Endothelial cell of umbilical vein (primary cell): Measurements from ENCODE around the gene TAS2R41. TPM values are rescaled to one million over a fixed set of nuclear protein-coding genes. Genes with fewer than 3 reads are reported as not detected.

Experiments used
- BruUV-seq: library from RNA; stranded (reverse); fragments of 400-500 nt; replicated peaks from 2 replicates; lab custom pipeline; 2021; lab: Mats Ljungman, UMichigan
- CTCF ChIA-PET: fragments of 300-600, 350-600 bp; sonication (Branson Sonifier 250); formaldehyde crosslinking; loops from one replicate; lab custom pipeline; 2021; ENCODE audit warnings: antibody characterized with exemption, inconsistent platforms; lab: Charles Lee
- POLR2A ChIA-PET: fragments of 300-600, 350-600 bp; sonication (Branson Sonifier 250); formaldehyde crosslinking; loops from one replicate; lab custom pipeline; 2021; ENCODE audit warnings: antibody characterized with exemption, inconsistent platforms; lab: Charles Lee
- DNase-seq: peaks from one replicate; pipeline ENCODE4 v3.0.0-alpha.2; 2011; ENCODE audit warnings: low read depth, low spot score
- FAIRE-seq: peaks from 2 replicates; lab custom pipeline; 2011; peaks lifted over from hg19 to GRCh38; lab: Jason Lieb, UNC
- H2AFZ ChIP-seq: 2 replicates; pipeline ENCODE4 v1.6.0; 2012; ENCODE audit warnings: low read depth, low read length, control low read depth, inconsistent platforms
- H3K27ac ChIP-seq: 2 replicates; pipeline ENCODE4 v1.5.1; 2011; ENCODE audit warnings: low read depth, mild to moderate bottlenecking, control low read depth, low read length, moderate library complexity; ENCODE audit not compliant: insufficient read depth
- H3K27me3 ChIP-seq, 2 experiments: 2 replicates each; pipeline versions ENCODE4 v1.6.0 to v1.6.1; 2011; ENCODE audit warnings: low read length in 2 of 2, mixed read lengths in 1 of 2; ENCODE audit not compliant: control insufficient read depth in 2 of 2, insufficient read depth in 2 of 2
- H3K36me3 ChIP-seq, 2 experiments: 2 replicates in 1 of 2; 3 replicates in 1 of 2; pipeline ENCODE4 v1.5.1; 2011; ENCODE audit warnings: low read length in 2 of 2, mild to moderate bottlenecking in 1 of 2, moderate library complexity in 1 of 2; ENCODE audit not compliant: control insufficient read depth in 2 of 2, insufficient read depth in 2 of 2; ENCODE audit errors: extremely low read depth in 1 of 2
- H3K4me1 ChIP-seq: 3 replicates; pipeline ENCODE4 v1.5.1; 2011; ENCODE audit warnings: mild to moderate bottlenecking, low read length; ENCODE audit not compliant: control insufficient read depth, insufficient read depth; ENCODE audit errors: extremely low read depth
- H3K4me2 ChIP-seq: 2 replicates; pipeline ENCODE4 v1.6.1; 2011; ENCODE audit warnings: low read length, control low read depth, mixed read lengths; ENCODE audit not compliant: insufficient read depth
- H3K4me3 ChIP-seq, 3 experiments: fragments of 200-600 bp in 1 of 3; sonication (generic), shearing (Covaris generic) in 1 of 3; replicated peaks in 1 of 3; 2 replicates each; pipeline ENCODE4 v1.5.1; 2011 to 2016; ENCODE audit warnings: control low read depth in 3 of 3, low read length in 3 of 3, mild to moderate bottlenecking in 2 of 3, inconsistent platforms in 1 of 3, low read depth in 1 of 3, moderate library complexity in 1 of 3; ENCODE audit not compliant: insufficient read depth in 1 of 3
- H3K79me2 ChIP-seq: 2 replicates; pipeline ENCODE4 v1.6.0; 2012; ENCODE audit warnings: low read length, inconsistent platforms; ENCODE audit not compliant: control insufficient read depth, insufficient read depth
- H3K9ac ChIP-seq: replicated peaks from 2 replicates; pipeline ENCODE3; 2011; ENCODE audit warnings: low read length, control low read depth; ENCODE audit not compliant: insufficient read depth; ENCODE audit errors: extremely low read depth
- H3K9me1 ChIP-seq: replicated peaks from 3 replicates; pipeline ENCODE4 v1.6.0; 2011; ENCODE audit warnings: mild to moderate bottlenecking, low read length; ENCODE audit not compliant: control insufficient read depth, insufficient read depth; ENCODE audit errors: extremely low read depth
- H3K9me3 ChIP-seq: replicated peaks from 2 replicates; pipeline ENCODE4 v1.5.1; 2012; ENCODE audit warnings: low read length, inconsistent platforms; ENCODE audit not compliant: control insufficient read depth, insufficient read depth
- H4K20me1 ChIP-seq: replicated peaks from 2 replicates; pipeline ENCODE3; 2011; ENCODE audit warnings: mild to moderate bottlenecking, low read length; ENCODE audit not compliant: control insufficient read depth, insufficient read depth; ENCODE audit errors: extremely low read depth
- EZH2 ChIP-seq: IDR thresholded peaks from 2 replicates; pipeline ENCODE4 v1.6.1; 2012; ENCODE audit warnings: borderline replicate concordance, low read depth, mild to moderate bottlenecking, moderate library complexity, low read length, inconsistent platforms; ENCODE audit not compliant: severe bottlenecking
- FOS ChIP-seq: IDR thresholded peaks from 2 replicates; pipeline ENCODE4 v1.6.1; 2011; ENCODE audit warnings: mild to moderate bottlenecking, low read length, moderate library complexity, borderline replicate concordance; ENCODE audit not compliant: insufficient read depth
- GATA2 ChIP-seq: IDR thresholded peaks from 2 replicates; pipeline ENCODE4 v1.7.0; 2011; ENCODE audit warnings: low read depth, mild to moderate bottlenecking, moderate library complexity, mixed read lengths, low read length; ENCODE audit not compliant: insufficient read length, insufficient read depth
- JUN ChIP-seq: IDR thresholded peaks from 2 replicates; pipeline ENCODE4 v1.6.1; 2011; ENCODE audit warnings: borderline replicate concordance, low read depth; ENCODE audit not compliant: insufficient read length, insufficient read depth
- POLR2A ChIP-seq: IDR thresholded peaks from 2 replicates; pipeline ENCODE4 v1.6.1; 2012; ENCODE audit warnings: low read depth, mild to moderate bottlenecking, control low read depth, low read length
- POLR2AphosphoS5 ChIP-seq: IDR thresholded peaks from 2 replicates; pipeline ENCODE4 v1.6.1; 2012; ENCODE audit warnings: low read depth, mild to moderate bottlenecking, control low read depth, low read length, moderate library complexity; ENCODE audit not compliant: insufficient read depth
- dilution Hi-C: fragments of 300-500 bp; cut with MboI; formaldehyde crosslinking; loops from one replicate; pipeline ENCODE4 v1.15.0; 2019; ENCODE audit warnings: low sequenced_read_pairs; ENCODE audit not compliant: extremely low pct_ligation_motif_present
- intact Hi-C: fragments of 100-400 bp; cut with micrococcal nuclease; formaldehyde crosslinking; loops from one replicate; pipeline ENCODE4 v1.10.0; 2022
- polyA plus RNA-seq, 4 experiments: library from polyadenylated mRNA; depleted of rRNA in 3 of 4; stranded (reverse) in 3 of 4; unstranded in 1 of 4; fragments of >200 nt; gene quantifications; 2 replicates each; pipeline versions ENCODE4 v1.2.1 to v1.2.3, GENCODE V29; 2011 to 2012; ENCODE audit warnings: missing spikeins in 1 of 4
- total RNA-seq: library from RNA; stranded (reverse); gene quantifications from 2 replicates; pipeline ENCODE4 v1.2.3, GENCODE V29; 2021
- TF ChIP-seq, protein P1 (sequence below), 2 donors: IDR thresholded peaks; 1 replicate in 1 of 2; 2 replicates in 1 of 2; pipeline ENCODE4 v1.5.1; 2011; ENCODE audit warnings: low read length in 2 of 2, mild to moderate bottlenecking in 2 of 2, moderate library complexity in 2 of 2, control low read depth in 1 of 2, inconsistent platforms in 1 of 2, low read depth in 1 of 2; ENCODE audit not compliant: insufficient read depth in 1 of 2; ENCODE audit errors: extremely low read depth in 1 of 2
- TF ChIP-seq, protein P2 (sequence below): IDR thresholded peaks from 2 replicates; pipeline ENCODE4 v1.6.1; 2011; ENCODE audit not compliant: insufficient read depth, insufficient read length

The TAS2R41 gene
- total and polyA plus RNA-seq, 2 donors (not counting 3 experiments of a cell fraction or from before 2014, with no cell fraction given): not detected

- H3K4me2 ChIP-seq: peak overlapping the region; percentile 80
- ChIA-PET CTCF (interaction anchor here (0.8 to 4.0 kb wide), 12 partner anchors 9 to 119 kb away, joined by 3 to 36 read pairs (median 4); no protein-coding TSS in a partner anchor), POLR2A (interaction anchor here (1.1 to 1.7 kb wide), 6 partner anchors 8 to 120 kb away, joined by 3 to 17 read pairs (median 4); no protein-coding TSS in a partner anchor)
- H3K4me1 ChIP-seq: peaks cover 48% of the 10 kb centered on the region
- H3K27ac ChIP-seq: peak overlapping the region; percentile 99
- H2AFZ ChIP-seq: peak overlapping the region; percentile 41
- DNase-seq (peak; percentile 93), FAIRE-seq (no peak)
- intact Hi-C loops: loop anchor here (1.0 to 10.0 kb wide), 7 partner anchors 8 to 485 kb away; partner anchors contain the start of genes CASP2 and ZYX
- H3K9me3 ChIP-seq: no peaks in the 10 kb centered on the region
- TF ChIP-seq GATA2: peak; percentile 95
- no peak for TF ChIP-seq EZH2
- peak; percentile 46 for TF ChIP-seq POLR2A
- TF ChIP-seq, protein P1, sequence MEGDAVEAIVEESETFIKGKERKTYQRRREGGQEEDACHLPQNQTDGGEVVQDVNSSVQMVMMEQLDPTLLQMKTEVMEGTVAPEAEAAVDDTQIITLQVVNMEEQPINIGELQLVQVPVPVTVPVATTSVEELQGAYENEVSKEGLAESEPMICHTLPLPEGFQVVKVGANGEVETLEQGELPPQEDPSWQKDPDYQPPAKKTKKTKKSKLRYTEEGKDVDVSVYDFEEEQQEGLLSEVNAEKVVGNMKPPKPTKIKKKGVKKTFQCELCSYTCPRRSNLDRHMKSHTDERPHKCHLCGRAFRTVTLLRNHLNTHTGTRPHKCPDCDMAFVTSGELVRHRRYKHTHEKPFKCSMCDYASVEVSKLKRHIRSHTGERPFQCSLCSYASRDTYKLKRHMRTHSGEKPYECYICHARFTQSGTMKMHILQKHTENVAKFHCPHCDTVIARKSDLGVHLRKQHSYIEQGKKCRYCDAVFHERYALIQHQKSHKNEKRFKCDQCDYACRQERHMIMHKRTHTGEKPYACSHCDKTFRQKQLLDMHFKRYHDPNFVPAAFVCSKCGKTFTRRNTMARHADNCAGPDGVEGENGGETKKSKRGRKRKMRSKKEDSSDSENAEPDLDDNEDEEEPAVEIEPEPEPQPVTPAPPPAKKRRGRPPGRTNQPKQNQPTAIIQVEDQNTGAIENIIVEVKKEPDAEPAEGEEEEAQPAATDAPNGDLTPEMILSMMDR (IDR thresholded peaks at IDR 0.05; ENCODE audit: extremely low read depth in 1 of 2, insufficient read depth in 1 of 2, low read depth in 1 of 2, low read length in 2 of 2): no peak
- TF ChIP-seq FOS: peak; percentile 63
- TF ChIP-seq, protein P2, sequence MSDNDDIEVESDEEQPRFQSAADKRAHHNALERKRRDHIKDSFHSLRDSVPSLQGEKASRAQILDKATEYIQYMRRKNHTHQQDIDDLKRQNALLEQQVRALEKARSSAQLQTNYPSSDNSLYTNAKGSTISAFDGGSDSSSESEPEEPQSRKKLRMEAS: no peak
- peak; percentile 89 for TF ChIP-seq POLR2AphosphoS5
- peak; percentile 62 for TF ChIP-seq JUN
- no peaks in the 10 kb centered on the region for H3K27me3 ChIP-seq
- peak overlapping the region; percentile 84 for H3K9ac ChIP-seq
- dilution Hi-C loops: loop anchor here (25.0 kb wide), 1 partner anchor 113 kb away; the partner anchor contains the start of gene ZYX
- peak overlapping the region in 1 of 3 experiments; percentile 31 for H3K4me3 ChIP-seq
- H3K9me1 ChIP-seq: no peaks in the 10 kb centered on the region
- H3K36me3 ChIP-seq: no peaks in the 10 kb centered on the region
- H3K79me2 ChIP-seq: no peaks in the 10 kb centered on the region
- no peaks in the 10 kb centered on the region for H4K20me1 ChIP-seq
- BruUV-seq: no TSS peak
These were observed 22.2 kb downstream of the TAS2R41 start for GRCh38 chr7:143499743-143500348.
